SHP77 (cell line): Measurements from ENCODE around the gene EVC.
"Not testable (repeated sequence)": the region's sequence is repeated elsewhere in the genome, so short reads cannot be mapped to it uniquely, and the experiment has no call there.

ENCODE experiments used
- DNase-seq, 2 experiments: peaks; one replicate each; lab custom pipeline; 2025; lab: John Stamatoyannopoulos, UW

Gene EVC

DNA sequence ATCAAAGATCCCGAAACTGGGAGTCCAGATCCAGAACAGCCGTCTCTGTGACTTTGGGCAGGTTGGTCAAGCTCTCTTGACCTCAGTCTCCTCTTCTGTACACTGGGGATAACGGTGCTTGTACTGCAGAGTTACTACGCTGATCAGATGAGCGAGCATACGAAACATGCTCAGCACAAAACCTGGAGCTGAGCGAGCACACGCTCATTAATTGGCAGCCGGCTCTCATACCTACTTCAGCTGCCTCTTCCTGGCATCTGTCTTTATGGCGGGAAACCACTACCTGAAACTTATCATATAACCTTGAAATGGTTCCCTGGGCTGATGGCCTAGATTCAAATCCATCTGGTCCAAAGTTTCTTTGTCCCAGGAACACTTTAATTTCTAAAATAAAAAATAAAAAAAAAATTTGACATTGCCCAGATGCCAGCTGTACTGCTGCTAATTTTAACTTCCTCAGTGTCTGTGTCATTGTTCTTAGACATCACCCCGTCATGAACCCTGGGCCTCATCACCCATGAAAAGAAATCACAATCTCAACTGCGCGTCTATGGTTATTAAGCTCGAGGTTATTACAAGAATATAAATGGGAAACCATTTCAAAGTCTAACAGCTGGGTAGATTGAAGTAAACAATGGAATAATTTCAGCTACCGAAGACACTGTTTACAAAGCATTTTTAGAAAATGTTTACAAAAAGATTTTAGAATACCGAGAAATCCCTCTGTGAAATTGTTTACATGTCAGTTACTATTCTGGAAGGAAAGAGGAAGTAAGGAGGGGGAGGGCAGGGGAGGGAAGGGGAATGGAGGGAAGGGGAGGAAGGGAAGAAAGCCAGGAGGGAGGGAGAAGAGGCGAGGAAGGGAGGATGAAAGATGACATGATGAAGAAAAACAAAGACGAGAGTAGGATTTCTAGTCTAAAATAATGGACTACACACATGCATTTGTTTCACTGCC lies 132.9 kb downstream of the EVC start:
- DNase-seq, result no peak

DNA sequence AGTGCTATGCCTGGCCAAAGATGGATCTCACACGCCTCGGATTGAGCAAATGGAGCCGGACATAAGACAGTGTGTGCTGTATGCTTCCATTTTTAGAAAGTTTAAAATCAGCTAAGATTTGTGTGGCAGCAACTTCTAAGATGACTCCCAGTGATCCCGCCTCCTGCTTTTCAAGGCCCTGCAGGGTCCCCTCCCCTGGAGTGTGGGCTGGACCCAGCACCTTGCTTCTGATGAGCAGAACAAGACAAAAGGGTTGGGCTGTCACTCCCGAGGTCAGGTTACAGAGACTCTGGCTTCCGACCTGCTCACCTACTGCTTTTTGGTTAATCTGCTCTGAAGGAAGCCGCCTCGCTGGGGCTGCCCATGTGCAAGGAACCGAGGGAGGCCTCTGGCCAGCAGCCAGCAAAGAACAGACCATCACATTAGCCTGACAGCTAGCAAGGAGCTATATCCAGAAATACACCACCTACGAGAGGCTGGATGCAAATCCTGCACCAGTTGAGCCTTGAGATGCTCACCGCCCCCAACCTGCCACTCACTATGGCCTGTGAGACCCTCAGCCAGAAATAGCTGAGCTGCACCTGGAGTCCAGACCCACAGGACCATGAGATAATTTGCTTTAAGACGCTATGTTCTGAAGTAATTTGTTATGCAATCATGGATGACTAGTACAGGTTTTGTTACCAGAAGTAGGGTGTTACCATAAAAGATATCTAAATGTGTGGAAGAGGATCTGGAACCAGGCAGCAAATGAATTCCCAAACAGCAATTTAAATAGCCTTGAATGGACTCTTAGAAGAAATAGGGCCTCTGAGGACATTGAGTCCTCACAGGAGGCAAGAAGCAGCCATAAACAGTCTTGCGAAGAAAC lies 134.3 kb downstream of the EVC start:
- DNase-seq, result no peak

DNA sequence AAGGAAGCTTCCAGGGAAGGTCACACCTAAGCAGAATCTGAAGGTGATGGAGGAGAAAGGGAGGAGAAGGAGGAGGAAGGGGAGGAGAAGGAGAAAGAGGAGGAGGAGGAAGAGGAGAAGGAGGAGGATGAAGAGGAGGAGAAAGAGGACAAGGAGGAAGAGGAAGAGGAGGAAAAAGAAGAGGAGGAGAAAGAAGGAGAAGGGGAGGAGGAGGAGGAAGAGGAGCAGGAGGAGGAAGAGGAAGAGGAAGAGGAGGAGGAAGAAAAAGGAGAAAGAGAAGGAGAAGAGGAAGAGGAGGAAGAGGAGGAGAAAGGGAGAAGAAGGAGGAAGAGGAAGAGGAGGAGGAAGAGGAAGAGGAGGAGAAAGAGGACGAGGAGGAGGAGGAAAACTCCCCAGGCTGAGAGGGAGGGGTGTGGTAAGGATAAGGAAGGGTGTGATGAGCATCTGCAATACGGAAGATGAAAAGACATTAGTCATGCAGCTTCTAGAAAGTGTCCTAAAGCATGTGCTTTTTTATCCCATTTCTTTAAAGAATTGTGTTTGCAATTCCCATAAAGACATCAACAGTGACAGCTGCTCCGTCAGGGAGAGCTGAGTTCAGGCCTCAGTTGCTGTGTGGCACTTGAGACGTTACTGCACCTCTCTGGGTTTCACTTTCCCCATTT lies 140.8 kb downstream of the EVC start:
- DNase-seq, result no peak

DNA sequence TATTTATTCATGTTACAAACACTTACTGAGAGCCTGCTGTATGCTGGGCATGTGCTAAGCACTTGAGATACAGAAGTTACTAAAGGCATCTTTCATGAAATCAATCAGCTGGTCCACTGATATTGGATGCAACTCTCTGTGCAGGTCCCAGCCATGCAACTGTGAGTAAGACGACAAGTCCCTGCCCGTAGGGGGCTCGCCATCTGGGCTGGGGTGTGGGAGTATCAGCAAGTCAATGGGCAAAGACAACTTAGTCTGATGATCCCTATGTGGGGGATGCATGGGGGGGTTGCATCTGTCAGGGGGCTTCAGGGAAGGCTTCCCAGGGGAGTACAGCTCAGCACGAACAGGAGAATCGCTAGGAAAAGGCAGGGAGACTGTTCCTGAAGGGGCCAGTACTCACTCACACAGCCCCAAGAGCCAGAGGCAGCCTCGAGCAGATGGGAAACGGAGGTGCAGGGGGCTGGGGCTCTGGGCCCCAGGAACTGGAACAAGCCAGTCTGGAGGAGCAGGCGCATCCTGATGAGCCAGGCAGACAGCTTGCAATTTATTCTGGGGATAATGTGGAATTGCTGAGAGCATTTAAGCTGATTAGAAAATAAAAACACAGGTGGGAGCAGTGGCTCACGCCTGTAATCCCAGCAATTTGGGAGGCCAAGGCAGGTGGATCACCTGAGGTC lies 141.7 kb downstream of the EVC start:
- DNase-seq, result no peak

DNA sequence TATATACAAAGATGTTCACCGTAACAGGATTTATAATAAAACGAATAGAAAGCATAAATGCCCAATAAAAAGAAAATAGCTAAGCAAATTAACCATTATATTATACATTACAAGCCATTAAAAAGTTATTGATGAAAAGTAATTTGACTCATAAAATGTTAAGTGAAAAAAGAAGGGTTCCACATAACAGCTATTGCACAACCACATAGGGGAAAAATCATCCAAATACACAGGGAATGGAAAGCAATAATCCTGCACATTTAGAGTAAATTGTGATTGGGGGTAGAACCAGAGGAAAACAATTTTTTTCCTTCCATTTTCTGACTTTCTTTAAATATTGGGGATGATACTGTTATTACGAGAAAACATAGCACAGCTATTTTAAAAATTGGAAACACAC lies 143.9 kb downstream of the EVC start:
- no peak for DNase-seq

DNA sequence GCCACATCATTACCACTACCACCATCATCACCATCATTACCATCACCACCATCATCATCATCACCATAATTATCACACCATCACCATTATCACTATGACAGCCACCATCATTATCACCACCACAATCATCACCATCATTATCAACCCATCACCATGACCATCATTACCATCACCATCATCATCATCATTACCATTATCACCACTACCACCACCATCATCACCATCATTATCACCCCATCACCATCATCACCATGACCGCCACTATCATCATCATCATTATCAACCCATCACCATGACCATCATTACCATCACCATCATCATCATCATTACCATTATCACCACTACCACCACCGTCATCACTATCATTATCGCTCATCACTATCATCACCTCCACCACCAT lies 145.4 kb downstream of the EVC start:
- DNase-seq, result not testable (repeated sequence)

DNA sequence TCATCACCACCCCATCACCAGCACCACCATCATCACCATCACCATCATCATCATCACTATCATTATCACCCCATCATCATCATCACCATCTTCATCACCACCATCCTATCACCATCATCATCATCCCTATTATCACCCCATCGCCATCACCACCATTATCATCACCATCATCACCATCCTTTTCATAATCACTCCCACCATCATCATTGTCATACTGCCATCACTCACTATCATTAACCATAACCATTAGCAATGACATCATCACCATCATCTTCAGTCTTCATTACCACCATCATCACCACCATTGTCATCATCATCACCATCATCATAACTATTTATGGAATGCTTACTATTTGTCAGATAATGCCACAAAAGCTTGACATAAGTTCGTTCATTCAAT lies 146.2 kb downstream of the EVC start:
- no peak for DNase-seq

DNA sequence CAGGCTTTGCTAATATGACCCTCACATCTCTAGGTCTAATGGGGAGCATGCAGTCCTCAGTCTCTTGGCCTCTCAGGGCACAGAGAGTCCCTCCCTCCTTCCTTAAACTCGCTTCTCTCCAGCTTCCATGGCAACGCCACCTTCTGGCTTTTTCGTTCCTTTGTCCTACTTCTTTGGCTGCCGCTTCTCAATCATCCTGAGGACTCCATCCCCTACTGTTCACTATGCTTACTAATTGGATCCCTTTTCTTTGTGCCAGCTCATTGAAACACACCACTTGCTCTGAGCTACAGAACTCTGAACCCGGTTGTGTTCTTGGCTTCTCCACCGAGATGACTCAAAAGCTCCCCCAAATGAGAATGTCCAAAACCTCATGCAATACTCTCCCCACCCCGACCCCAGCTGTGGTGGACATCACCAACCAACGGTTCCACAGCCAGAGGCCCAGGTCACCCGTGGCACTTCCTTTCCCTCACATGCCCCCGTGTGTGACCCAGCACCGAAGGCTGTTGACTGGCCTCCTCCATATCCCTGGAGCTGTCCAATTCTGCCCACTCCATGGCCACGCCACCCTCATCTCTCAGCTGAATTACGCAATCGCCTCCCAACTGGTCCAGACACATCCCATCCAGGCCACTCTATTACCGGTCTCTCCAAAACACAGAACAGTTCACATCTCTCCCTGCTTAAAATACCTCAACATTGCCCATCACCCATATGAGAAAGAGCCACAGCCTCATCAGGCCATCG lies 147.2 kb downstream of the EVC start:
- no peak for DNase-seq

DNA sequence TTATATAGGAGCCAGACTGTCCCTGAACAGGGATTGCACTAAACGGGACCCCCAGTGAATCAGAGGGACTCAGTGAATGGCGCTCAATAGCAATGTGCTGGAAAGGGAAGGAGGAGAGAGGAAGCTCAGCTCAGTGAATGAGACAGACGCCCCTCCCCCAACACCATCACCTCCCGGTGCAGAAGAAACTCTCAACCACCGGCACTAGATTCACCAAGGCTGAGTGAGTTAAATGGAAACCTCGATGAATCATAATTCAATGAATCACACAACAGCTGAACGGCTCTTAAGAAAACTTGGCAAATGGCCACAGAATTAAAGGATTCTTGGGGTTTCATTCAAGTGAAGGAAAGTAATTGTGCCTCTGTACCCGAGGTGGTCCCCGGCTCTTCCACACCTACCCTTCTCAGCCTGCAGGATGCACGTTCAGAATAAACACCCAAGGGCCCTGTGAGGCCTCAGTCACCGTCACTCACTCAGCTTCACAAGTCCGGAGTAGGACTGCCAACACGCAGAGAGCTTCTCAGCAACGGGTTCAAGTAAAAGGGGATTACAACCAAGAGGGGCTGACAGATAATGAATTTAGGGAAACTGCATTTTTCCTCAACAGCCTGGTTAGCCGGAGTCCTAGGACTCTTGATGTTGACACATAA lies 152.6 kb downstream of the EVC start:
- no peak for DNase-seq
